Activated T-cell treated with anti-CD3 and anti-CD28 coated beads, Interleukin-2, amount 50 U/mL, for 72 hours (primary cell): ENCODE measurements around the gene TTC7B. TPM values are rescaled to one million over a fixed set of nuclear protein-coding genes. Genes with fewer than 3 reads are reported as not detected.

Experiments
- ATAC-seq, 2 donors: fragments of 150-1000 bp; cut with Tn5 transposase; replicated peaks in 1 of 2; 2 replicates each; pipeline ENCODE4 v1.10.0; 2021; ENCODE audit warnings: moderate library complexity in 2 of 2, mild to moderate bottlenecking in 1 of 2
- DNase-seq, 2 donors: peaks; one replicate each; pipeline ENCODE4 v3.0.0; 2021 to 2022; ENCODE audit warnings: mixed read lengths in 1 of 2
- H3K27ac Mint-ChIP-seq: one replicate; pipeline ENCODE4 v1.8.0; 2022; ENCODE audit warnings: mild to moderate bottlenecking, moderate library complexity, mixed read lengths
- H3K27me3 Mint-ChIP-seq: one replicate; pipeline ENCODE4 v1.8.0; 2022; ENCODE audit warnings: low read depth, mixed read lengths
- H3K36me3 Mint-ChIP-seq, 2 donors: one replicate each; pipeline ENCODE4 v1.8.0; 2022; ENCODE audit warnings: mixed read lengths in 2 of 2, mild to moderate bottlenecking in 1 of 2; ENCODE audit not compliant: insufficient read depth in 2 of 2
- H3K4me1 Mint-ChIP-seq: one replicate; pipeline ENCODE4 v1.8.0; 2022; ENCODE audit warnings: low read depth, mixed read lengths
- H3K4me3 Mint-ChIP-seq, 2 donors: one replicate each; pipeline ENCODE4 v1.8.0; 2022; ENCODE audit warnings: mild to moderate bottlenecking in 2 of 2, mixed read lengths in 2 of 2, moderate library complexity in 2 of 2
- H3K9me3 Mint-ChIP-seq, 2 donors: one replicate each; pipeline ENCODE4 v1.8.0; 2022; ENCODE audit warnings: mixed read lengths in 2 of 2
- total RNA-seq, 2 donors: library from RNA; stranded (reverse); gene quantifications; one replicate each; pipeline ENCODE4 v1.2.3, GENCODE V29; 2022

TTC7B gene
- total RNA-seq, 2 donors from 2014 or later = 9.2 to 10.7 TPM

DNA sequence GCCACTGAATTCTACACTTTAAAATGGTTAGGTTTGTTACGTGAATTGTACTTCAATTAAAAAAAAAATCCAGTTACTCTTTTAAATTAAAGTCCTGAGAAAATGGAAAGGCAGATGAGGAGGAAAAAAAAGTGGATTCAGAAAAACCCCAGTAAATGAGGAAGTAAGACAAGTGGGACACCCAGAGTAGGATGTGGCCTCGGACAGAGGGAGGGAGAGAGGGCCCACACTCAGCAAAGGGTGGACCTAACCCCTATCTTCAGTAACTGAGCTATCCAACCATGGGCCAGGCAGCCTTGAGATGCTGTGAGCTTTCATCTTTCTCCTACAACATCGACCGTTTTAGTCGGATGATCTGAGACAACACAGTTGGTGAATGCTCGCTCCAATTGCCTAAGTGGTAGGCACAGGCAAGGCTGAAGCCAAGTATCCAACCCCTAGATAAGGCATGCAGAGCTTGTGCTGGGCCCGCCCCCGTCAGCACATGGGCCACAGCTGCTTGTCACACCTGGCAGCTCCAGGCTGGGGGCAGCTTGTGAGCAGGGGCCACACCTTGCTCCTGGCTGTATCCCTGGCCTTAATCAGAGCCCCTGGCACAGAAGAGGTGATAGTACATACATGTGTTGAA lies 142.1 kb downstream of the TTC7B start:
- Mint-ChIP-seq H3K36me3 (peaks cover 2% of the 10 kb centered on the region in 2 donors), H3K27ac (no peak overlapping the region), H3K4me1 (peaks cover 34% of the 10 kb centered on the region), H3K27me3 (no peaks in the 10 kb centered on the region), H3K4me3 (no peak overlapping the region), H3K9me3 (peaks cover under 1 to 3% of the 10 kb centered on the region in 2 donors)
- DNase-seq = no peak
- ATAC-seq = no peak

DNA sequence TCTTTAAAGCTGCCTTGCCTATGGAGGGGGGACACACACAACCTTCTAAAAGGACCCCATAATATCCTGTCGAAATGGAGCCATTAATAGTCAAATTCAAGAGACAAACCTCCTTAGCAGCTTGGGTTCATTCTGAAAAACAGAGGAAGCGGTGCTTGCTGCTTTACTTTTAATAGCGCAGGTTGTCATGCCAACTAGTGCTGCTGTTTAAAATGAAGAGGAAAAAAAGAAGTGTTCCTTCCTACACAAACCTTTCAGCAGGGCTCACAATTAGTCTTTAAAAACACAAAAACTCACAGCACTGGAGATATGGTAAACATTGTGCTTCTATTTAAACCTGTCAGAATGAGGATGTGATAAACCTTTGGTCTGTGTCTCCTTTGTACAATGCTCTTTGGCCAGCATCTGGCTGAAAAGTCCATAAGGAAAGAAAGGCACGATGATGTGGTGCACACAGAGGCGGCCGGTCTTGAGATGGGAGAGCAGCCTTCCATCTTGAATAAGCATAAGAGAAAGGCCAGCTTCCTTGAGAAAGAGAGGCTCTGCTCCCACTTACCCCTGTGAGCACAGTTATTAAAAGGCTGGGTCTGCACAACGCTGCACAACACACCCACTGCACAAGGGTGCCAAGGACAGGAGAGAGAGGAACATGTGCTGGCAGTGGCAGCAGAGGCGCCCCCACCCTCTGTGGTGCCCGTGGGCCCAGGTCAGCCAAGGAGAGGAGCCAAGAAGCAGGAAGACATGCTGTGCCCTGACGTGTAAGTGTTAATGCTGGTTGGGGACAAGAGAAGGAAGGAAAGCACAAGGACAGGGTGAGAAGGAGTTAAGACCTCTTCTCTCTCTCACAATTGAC lies 144.6 kb downstream of the TTC7B start:
- peaks cover 2 to 5% of the 10 kb centered on the region in 2 donors for H3K36me3 Mint-ChIP-seq
- H3K27me3 Mint-ChIP-seq = no peaks in the 10 kb centered on the region
- no peak overlapping the region for H3K27ac Mint-ChIP-seq
- no peak for ATAC-seq
- no peak overlapping the region for H3K4me3 Mint-ChIP-seq
- peaks cover 11% of the 10 kb centered on the region for H3K4me1 Mint-ChIP-seq
- no peak for DNase-seq
- H3K9me3 Mint-ChIP-seq = peaks cover 3 to 4% of the 10 kb centered on the region in 2 donors

DNA sequence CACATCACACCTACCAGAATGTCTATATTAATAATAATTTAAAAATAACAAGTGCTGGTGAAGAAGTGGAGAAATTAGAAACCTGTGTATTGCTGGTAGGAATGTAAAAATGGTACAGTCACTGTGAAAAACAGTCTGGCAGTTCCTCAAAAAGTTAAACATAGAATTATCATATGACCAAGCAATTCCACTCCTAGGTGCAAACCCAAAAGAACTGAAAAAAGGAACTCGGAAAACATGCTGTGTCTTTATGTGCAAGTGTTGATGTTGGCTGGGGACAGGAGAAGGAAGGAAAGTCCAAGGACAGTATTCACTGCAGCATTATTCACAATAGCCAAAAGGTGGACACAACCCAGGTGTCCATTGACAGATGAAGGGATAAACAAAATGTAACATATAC lies 146.5 kb downstream of the TTC7B start:
- Mint-ChIP-seq H3K27me3 (no peaks in the 10 kb centered on the region), H3K27ac (no peak overlapping the region), H3K4me3 (no peak overlapping the region), H3K36me3 (peaks cover 2 to 5% of the 10 kb centered on the region in 2 donors), H3K4me1 (no peaks in the 10 kb centered on the region), H3K9me3 (peaks cover 3 to 4% of the 10 kb centered on the region in 2 donors)
- ATAC-seq (no peak), DNase-seq (no peak)

DNA sequence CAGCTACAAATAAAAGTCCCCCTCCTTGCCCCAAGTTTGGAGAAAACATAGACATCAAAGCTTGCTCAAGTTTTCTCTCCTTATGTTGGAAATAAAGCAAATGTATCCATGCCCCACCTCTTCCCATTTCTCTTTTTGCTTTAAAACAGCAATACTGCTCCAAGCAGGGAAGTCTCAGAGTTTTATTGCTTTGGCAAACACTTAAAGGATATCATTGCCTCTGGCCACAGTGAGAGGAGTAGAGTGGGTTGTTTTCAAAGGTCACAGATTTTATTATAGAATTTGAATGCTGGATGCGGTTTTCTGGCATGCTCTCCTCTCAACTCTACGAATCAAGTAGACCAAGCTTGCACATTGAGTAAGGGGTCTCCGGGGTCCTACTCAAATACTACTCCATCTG lies 149.7 kb downstream of the TTC7B start:
- H3K4me1 Mint-ChIP-seq = no peaks in the 10 kb centered on the region
- H3K27me3 Mint-ChIP-seq = no peaks in the 10 kb centered on the region
- H3K9me3 Mint-ChIP-seq = peaks cover 3 to 4% of the 10 kb centered on the region in 2 donors
- H3K27ac Mint-ChIP-seq = no peak overlapping the region
- DNase-seq (no peak), ATAC-seq (no peak)
- H3K4me3 Mint-ChIP-seq = no peak overlapping the region
- peaks cover 2 to 5% of the 10 kb centered on the region in 2 donors for H3K36me3 Mint-ChIP-seq

DNA sequence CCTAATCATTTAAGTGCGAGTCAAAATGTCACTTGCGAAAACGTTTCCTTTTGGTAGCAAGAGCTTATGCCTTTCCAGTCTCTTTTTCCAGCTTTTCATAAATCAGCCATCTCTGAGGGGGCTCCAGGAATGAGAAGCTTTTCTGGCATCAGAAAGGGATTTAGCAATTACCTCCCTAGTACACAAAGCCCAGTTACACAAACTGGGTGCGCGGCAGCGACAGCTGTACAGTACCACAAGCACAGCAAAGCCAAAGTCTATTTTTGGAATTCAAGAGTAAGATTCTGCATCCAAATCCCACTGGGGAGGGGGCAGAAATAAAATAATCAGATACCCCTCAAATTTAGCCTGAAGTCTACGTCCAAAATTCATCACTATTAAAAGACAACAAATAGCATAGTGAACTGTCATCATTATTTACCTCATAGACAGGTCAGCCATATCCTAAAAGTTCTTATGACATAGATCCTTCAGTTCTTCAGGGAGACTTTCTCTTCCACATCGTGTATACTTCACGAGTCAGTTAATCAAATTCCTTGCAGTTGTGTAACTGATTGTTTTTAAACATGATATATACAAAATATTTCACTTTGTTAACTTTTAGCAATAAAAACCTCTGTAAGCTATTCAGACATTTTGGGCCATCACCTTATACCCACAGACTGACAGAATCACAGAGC lies 150.8 kb downstream of the TTC7B start:
- Mint-ChIP-seq H3K4me1 (no peaks in the 10 kb centered on the region), H3K36me3 (peaks cover 2 to 5% of the 10 kb centered on the region in 2 donors), H3K9me3 (peaks cover 3 to 4% of the 10 kb centered on the region in 2 donors), H3K27me3 (no peaks in the 10 kb centered on the region), H3K27ac (no peak overlapping the region), H3K4me3 (no peak overlapping the region)
- ATAC-seq (no peak), DNase-seq (no peak)

DNA sequence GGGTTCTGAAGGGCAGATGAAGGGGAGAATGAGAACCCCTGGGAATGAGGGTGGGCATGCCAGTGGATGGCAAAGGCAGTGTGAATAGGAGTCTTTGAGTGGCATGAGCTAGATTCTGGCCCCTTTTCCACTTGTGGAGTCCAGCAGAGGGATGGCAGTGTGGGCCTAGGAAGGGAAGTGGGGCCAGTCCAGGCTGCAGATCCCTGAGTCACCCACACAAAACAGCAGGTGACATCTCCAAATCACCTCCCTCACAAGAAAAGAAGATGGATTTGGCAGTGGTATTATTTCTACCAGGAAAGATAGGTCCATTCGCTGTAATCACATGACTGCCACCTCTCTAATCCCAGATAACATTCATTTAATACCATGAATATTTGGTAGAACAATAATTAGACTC lies 151.3 kb downstream of the TTC7B start:
- Mint-ChIP-seq H3K27ac (no peak overlapping the region), H3K9me3 (peaks cover 3 to 4% of the 10 kb centered on the region in 2 donors), H3K27me3 (no peaks in the 10 kb centered on the region), H3K36me3 (peaks cover 2 to 3% of the 10 kb centered on the region in 2 donors), H3K4me1 (no peaks in the 10 kb centered on the region), H3K4me3 (no peak overlapping the region)
- ATAC-seq = no peak
- no peak for DNase-seq

DNA sequence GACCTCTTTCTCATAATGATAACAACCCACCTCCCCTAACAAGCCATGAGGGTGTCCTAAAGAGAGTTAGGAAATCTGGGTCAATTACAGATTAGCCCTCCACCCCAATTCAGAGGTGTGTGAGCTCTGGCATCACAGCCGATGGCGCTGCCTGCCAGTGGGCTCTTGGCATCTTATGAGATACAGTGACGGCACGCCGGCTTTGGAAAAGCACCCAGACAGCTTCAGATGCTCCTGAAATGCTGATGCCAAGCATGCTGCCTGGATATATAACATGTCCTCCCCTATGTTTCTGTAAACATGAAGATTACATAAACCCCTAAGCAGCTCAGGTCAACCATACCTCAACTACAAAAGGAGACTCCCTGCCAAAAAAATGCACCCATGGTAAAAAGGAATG lies 152.6 kb downstream of the TTC7B start:
- Mint-ChIP-seq H3K4me3 (no peak overlapping the region), H3K36me3 (no peaks in the 10 kb centered on the region), H3K27me3 (no peaks in the 10 kb centered on the region), H3K4me1 (peaks cover 9% of the 10 kb centered on the region), H3K9me3 (peaks cover 0 to 1% of the 10 kb centered on the region in 2 donors), H3K27ac (no peak overlapping the region)
- DNase-seq (no peak), ATAC-seq (no peak)

DNA sequence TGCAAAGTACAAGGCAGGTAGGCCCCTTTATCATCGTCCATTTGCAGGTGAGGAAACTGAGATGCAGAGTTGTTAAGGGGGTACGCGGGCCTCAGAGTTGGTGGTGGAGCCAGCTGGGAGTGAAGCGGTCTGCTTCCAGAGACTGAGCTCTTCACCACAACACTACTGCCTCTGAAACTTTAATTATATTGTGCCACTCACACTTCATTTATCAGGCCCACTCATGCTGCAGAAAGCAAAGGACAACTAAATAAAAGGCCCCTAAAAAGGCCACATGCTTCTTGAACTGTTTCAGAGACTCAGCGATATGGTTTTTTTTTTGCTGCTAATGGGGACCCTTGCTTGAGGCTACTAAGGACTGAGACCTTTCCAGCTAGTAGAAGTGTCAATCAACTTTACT lies 153.1 kb downstream of the TTC7B start:
- no peaks in the 10 kb centered on the region for H3K36me3 Mint-ChIP-seq
- H3K4me1 Mint-ChIP-seq = peaks cover 14% of the 10 kb centered on the region
- no peak overlapping the region for H3K4me3 Mint-ChIP-seq
- no peaks in the 10 kb centered on the region for H3K9me3 Mint-ChIP-seq
- no peak for ATAC-seq
- DNase-seq = no peak
- no peaks in the 10 kb centered on the region for H3K27me3 Mint-ChIP-seq
- no peak overlapping the region for H3K27ac Mint-ChIP-seq

DNA sequence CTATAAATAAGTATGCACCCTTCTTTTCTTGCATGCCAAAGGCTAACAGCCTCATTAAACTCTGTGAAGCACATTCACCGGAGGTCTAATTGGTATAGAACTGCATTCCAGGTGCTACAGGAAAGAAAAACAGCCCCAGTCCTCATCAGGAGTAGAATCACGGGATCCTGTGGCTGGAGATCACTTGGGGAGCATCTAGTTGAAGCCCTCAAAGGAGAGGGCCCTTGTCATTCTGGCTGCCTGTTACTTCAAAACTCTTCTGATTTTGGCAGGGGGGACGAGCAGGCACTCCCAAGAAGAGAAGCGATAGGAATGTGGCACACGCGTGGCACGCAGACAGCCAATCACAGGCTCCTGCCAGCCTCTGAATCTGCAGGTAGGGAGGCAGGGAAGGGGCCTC lies 154.4 kb downstream of the TTC7B start:
- H3K9me3 Mint-ChIP-seq = no peaks in the 10 kb centered on the region
- H3K4me1 Mint-ChIP-seq = peaks cover 14% of the 10 kb centered on the region
- no peak for ATAC-seq
- no peak for DNase-seq
- H3K27ac Mint-ChIP-seq = no peak overlapping the region
- H3K4me3 Mint-ChIP-seq = no peak overlapping the region
- no peaks in the 10 kb centered on the region for H3K36me3 Mint-ChIP-seq
- no peaks in the 10 kb centered on the region for H3K27me3 Mint-ChIP-seq

DNA sequence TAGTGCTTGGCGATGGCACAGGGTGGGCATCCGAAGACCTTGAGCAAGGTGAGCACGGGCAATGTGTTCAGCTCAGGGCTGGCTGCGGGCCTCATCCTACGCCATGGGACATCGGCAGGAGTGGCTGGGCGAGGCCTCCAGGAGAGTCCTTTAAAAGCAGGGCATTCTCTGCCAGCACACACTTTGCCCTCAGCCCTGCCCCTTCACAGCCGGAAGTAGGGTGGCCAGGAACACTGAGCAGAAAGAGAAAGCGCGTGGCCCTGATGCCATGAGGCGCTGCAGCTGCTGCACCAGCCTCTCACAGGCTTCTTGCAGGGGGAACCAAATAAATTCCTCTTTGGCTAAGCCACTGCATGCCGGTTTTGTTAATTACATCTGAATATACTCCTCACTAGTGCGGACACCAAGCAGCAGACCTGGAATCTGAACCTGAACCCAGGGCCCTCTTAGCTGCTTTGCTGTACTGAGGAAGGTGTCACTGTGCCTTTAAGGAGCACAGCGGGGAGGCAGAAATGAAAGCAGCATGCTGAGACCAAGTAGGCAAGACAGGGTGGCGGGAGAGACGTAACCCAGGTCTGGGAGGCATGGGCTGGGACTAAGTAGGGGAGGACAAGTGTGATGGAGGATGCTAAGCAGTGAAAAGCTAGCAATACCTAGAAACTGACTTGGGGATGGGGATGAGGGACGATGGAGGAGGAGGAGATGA lies 155.2 kb downstream of the TTC7B start:
- Mint-ChIP-seq H3K27me3 (no peaks in the 10 kb centered on the region), H3K9me3 (no peaks in the 10 kb centered on the region), H3K36me3 (no peaks in the 10 kb centered on the region), H3K27ac (no peak overlapping the region), H3K4me3 (no peak overlapping the region), H3K4me1 (peaks cover 14% of the 10 kb centered on the region)
- ATAC-seq (no peak), DNase-seq (no peak)

DNA sequence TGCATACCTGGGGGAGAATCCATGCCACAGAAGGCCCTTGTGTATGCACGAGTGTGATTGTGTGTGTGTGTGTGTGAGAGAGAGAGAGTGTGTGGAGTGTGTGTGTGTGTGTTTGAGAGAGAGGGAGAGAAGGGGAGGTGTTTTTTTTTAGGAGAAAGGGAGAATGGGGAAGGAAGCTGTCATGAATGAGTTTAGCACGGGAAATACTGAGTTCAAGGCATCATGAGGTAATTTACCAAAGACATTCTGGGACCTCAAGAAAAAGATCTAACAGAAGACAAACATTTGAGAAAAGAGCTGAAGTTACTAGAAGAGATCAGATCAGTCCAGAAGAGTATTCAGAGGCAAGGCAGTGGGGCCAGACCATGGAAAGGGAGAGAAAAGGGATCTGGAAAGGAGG lies 157.1 kb downstream of the TTC7B start:
- no peak overlapping the region for H3K27ac Mint-ChIP-seq
- H3K4me3 Mint-ChIP-seq = peak overlapping the region in 1 of 2 donors; percentile 56

DNA sequence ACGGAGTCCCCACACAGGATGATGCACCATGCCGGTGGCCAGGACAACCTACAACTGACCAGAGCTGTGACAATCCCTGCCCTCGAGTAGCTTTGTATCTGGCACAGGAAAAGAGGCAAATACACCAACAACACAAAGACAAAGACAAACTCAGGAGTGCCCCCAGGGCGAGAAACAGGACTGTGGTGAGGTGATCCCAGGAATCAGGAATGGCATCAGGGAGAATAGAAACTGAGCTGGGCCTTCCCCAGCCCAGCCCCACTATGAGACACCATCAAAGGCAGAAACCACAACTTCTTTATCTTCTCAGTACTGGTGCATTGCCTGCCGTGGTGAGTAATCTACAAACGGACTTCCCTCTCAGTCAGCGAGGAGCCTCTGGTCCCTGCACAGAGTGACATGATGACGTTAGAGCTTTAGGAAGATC lies 157.7 kb downstream of the TTC7B start:
- Mint-ChIP-seq H3K27me3 (no peaks in the 10 kb centered on the region), H3K4me1 (peaks cover 14% of the 10 kb centered on the region), H3K36me3 (no peaks in the 10 kb centered on the region), H3K4me3 (peak overlapping the region; percentile 3 to 56), H3K9me3 (no peaks in the 10 kb centered on the region), H3K27ac (no peak overlapping the region)
- peak; percentile 92 to 95 for ATAC-seq
- peak; percentile 23 to 25 for DNase-seq

More for the DNA sequence above, 157.1 kb downstream of the TTC7B start:
- ATAC-seq (no peak), DNase-seq (no peak)
- no peaks in the 10 kb centered on the region for H3K36me3 Mint-ChIP-seq
- no peaks in the 10 kb centered on the region for H3K27me3 Mint-ChIP-seq
- H3K4me1 Mint-ChIP-seq = peaks cover 14% of the 10 kb centered on the region
- no peaks in the 10 kb centered on the region for H3K9me3 Mint-ChIP-seq

DNA sequence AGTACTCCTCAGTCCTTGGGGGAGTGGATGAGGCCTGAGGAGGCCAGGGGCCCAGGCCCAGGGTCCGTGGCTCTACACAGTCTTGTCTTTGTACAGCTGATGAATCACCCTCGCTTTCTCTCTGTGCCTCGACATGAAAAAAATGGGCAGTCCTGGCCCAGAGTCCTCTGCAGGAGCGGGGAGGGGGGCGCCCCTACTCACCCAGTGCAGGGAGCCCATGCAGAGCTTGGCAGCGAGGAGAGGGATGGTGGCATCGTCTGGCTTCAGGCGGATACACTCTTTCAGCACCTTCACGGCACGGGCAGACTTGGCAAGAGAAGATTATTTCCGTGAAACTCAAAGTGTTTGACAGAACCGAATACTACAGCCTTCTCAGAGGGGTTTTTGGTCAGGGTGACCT lies 159.3 kb downstream of the TTC7B start:
- ATAC-seq = no peak

More for the DNA sequence above, 159.3 kb downstream of the TTC7B start:
- H3K27me3 Mint-ChIP-seq = no peaks in the 10 kb centered on the region
- DNase-seq = no peak
- no peaks in the 10 kb centered on the region for H3K36me3 Mint-ChIP-seq
- no peaks in the 10 kb centered on the region for H3K9me3 Mint-ChIP-seq
- H3K27ac Mint-ChIP-seq = no peak overlapping the region
- peaks cover 14% of the 10 kb centered on the region for H3K4me1 Mint-ChIP-seq
- no peak overlapping the region for H3K4me3 Mint-ChIP-seq
